Kasumi-1 (cell line): ENCODE results near the gene CYTH3.

Source experiments
- DNase-seq, 2 experiments: peaks; one replicate each; lab custom pipeline; 2025; lab: John Stamatoyannopoulos, UW

The CYTH3 gene

GRCh38 chr7:6256677-6257535 is 15.5 kb downstream of the CYTH3 start:
- DNase-seq = peak; percentile 44 to 76

DNA sequence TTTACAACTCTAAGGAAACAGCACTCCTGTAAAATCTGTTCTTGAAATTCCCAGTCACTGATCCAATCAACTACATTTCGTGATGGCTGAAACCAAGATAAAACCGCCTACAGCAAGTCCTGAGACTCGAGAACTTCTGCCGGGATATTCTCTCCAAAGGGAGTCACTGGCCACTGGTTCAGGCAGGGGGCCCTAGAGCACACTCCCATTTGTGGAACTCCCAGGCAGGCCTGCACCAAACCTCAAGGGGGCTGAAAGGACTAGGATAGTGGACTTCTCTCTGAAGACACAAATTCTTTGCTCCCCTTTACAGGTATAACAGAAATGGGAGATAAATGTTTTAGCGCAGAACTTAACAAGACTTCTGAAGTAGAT is 16.3 kb downstream of the CYTH3 start:
- DNase-seq = no peak

- DNase-seq = no peak
Measured at GRCh38 chr7:6254866-6255265, 17.6 kb downstream of the CYTH3 start.

- no peak for DNase-seq
Measured at GRCh38 chr7:6252748-6253147, 19.7 kb downstream of the CYTH3 start.

- DNase-seq = no peak
Measured at GRCh38 chr7:6252341-6252746, 20.1 kb downstream of the CYTH3 start.

- no peak for DNase-seq
Measured at GRCh38 chr7:6251653-6252052, 20.8 kb downstream of the CYTH3 start.

DNA sequence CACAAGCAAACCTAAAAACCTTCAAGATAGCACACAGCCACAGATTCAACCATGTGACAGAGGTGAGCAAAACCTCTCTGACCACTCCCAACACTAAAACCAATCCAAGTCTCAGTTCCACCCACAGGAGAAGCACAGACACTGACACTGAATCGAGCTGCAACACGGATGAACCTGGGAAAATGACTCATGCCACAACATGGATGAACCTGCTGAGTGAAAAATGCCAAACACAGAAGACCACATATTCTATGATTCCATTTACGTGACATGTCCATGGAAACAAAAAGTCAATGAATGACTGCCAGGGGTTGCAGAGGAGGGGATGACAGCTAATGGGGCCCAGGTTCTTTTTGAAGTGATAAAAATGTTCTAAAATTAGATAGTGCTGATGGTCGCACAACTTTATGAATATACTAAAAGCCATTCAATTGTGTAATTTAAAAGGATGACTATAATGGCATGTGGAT is 22.0 kb downstream of the CYTH3 start:
- DNase-seq = no peak

DNA sequence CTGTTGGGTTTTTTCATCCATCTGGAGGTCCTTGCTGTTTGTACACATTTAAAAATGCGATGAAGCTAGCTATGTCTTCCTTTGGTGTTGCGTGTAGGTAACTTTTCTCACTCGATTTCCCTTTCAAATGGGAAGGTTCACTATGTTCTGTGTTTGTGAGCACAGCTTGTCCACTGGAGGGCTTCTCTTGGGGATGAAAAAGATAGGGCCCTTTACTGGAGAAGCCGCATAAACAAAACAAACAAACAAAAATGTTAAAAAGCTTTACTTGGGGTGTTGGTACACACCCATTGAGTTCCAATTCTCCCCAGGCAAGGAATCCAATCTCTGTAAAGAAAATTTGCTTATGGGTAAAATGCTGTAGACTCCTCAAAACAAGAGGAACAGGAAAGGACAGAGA is 23.4 kb downstream of the CYTH3 start:
- no peak for DNase-seq

GRCh38 chr7:6248581-6248980 is 23.8 kb downstream of the CYTH3 start:
- no peak for DNase-seq

DNA sequence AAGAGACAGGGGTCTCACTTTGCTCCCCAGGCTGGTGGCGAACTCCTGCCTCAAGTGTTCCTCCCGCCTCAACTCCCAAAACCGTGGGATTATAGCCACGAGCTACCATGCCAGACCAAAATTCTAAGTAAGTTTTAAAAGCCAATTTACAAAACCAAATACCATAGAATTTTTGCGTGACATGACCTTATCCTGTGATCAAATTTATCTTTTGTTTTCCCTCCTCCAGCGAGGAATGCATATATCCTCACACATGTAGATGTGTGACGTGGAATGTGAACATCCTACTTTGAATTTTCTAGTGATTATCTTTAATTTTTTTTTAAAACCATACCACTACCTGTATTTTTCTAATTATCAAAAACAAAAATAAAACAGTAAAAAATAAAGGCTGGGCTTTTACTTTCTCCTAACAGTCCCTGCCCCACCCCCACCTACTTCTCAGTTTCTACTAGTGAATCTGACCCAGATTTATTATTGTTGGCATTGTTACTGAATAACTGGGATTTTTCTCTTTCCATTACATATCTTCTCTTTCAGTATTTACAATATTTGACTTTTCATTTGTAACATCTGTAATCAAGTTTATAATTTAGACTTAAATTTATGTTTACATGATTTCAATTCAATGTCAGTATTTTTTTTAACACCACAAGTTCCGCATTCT is 26.0 kb downstream of the CYTH3 start:
- no peak for DNase-seq

DNA sequence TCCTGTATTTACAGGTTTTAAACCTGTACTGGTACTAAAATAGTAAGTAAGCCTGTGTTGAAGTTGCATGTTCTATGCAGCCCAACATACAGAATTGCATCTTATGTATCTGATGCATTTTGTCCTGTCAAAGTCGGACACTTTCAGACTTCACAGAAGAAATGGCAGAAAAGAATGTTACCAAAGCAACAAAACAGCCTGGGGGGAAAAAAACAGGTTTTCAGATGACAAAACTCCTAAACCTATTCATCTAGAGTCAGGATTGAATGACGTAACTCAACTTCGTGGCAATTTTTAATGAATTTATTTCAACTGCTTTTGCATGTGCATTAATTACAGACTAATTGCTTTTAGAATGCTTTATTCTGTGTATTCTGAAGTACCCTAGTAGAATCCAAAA is 28.4 kb downstream of the CYTH3 start:
- no peak for DNase-seq

GRCh38 chr7:6243168-6243567 is 29.3 kb downstream of the CYTH3 start:
- no peak for DNase-seq

GRCh38 chr7:6242561-6242960 is 29.9 kb downstream of the CYTH3 start:
- no peak for DNase-seq

GRCh38 chr7:6241607-6241973 is 30.8 kb downstream of the CYTH3 start:
- no peak for DNase-seq

DNA sequence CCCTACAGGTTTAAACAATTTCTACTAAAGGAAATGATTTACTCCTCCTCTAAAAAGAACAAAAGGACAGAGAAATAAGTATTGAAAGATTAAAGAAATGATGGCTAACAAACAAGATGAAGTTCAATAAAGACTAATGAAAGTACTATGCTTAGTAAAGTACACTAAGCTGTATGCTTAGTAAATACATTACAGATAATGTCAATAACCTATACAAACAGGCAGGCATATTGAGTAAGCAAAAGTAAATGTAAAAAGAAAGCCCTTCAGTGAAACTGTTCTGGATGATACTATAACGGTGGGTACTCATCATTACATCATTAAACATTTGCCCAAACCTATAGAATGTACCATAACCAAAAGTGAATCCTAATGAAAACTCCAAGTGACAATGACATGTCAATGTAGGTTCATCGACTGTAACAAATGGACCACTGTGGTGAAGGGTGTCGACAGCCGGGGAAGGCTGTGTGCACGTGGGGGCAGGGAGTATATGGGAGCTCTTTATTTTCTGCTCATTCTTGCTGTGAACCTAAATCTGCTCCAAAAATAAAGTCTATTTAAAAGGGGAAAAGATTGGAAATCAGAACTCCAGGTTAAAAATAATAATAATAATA is 34.0 kb downstream of the CYTH3 start:
- no peak for DNase-seq

- DNase-seq = no peak
Measured at GRCh38 chr7:6237730-6238129, 34.7 kb downstream of the CYTH3 start.

- DNase-seq = no peak
Measured at GRCh38 chr7:6237011-6237410, 35.4 kb downstream of the CYTH3 start.

DNA sequence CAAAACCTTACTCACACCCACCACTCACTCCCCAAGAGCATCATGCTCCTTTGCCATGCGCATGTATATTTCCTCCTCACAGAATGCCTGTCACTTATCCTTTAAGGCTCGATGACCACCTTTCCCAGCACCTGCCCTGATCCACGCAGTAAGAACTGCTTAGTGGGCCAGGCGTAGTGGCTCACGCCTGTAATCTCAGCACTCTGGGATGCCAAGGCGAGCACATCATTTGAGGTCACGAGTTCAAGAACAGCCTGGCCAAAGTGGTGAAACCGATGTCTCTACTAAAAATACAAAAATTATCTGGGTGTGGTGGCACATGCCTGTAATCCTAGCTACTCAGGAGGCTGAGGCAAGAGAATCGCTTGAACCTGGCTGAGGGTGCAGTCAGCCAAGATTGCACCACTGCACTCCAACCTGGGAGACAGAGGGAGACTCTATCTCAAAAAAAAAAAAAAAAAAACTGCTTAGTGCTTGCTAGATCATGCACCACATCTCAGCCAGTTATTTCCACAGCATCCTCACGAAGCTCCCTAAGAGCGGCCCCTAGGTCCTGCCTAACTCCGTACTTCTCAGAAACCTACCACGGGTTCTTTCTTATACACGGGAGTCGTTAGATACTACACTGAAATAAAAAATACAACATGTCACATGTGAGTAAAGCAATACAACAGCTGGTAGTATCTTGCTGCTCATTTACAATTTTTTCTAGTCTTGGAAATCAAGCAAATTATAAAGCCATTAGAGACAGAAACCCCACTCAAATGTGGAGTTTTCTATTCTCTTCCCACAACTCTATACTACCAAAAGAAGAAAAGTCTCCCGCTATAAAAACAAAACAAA is 37.2 kb downstream of the CYTH3 start:
- DNase-seq = no peak

DNA sequence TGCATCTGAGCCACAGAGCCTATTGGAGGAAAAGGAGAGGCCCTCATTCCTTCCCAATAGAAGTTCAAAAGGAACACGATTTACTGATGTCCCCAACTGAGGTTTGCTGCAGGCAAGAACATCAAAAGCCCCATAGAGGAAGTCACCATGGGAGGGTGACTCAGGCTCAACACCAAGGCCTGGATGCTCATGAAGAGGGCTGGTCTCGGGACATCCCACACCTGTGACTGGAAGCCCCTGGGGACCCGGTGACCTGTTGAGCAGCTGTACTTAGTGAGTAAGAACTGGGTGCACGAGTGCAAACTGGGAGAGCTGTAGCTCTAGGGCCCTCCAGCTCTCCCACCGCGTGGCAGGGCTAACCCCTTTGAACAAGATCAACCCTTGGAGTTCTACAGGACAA is 38.0 kb downstream of the CYTH3 start:
- no peak for DNase-seq

DNA sequence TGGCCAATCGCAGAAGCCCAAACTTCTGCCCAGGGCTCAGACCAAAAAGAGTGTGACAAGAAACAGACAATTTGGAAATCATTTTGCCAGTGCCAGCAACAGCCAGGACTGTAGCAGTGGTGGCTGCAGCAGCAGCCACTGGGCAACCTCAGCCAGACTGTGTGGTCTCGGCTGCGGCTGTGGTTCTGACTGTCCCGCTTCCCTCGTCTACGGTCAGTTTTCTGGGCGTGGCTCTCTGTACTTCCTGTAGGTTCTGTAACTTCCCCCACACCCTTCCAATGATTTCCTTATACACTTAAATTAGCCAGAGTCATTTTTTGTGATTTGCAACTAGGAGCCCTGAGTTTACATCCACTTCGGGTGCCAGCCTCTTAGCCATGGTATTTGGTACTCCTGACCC is 39.9 kb downstream of the CYTH3 start:
- no peak for DNase-seq

DNA sequence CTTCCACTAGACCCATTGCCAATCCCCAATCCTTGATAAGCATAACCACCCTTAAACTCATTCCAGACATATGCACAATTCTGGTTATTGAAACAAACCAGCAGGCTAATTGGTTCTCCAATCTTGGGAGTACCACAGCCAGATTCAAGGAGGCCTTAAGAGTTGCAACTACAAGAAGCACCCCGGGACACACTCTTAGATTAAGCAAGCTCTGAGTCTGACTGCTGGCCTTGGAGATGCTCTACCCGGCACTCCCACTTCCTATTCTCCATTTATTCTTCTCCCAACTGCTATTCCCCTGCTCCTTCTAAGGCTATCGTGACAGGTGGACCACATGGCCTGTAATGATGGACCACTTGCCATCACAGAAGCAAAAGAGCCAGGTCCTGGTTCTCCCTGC is 40.3 kb downstream of the CYTH3 start:
- no peak for DNase-seq

- no peak for DNase-seq
Measured at GRCh38 chr7:6231184-6231583, 41.2 kb downstream of the CYTH3 start.
